Smooth muscle cell (in vitro differentiated cells): ENCODE measurements around the gene PDX1. TPM values are rescaled to one million over a fixed set of nuclear protein-coding genes. Genes with fewer than 3 reads are reported as not detected.

ENCODE experiments used
- DNase-seq: peaks from one replicate; lab custom pipeline; 2025; ENCODE audit not compliant: unreplicated experiment; lab: John Stamatoyannopoulos, UW
- H2AFZ ChIP-seq: fragments of 200-600 bp; sonication (generic); 2 replicates; pipeline ENCODE4 v1.6.0; 2016; ENCODE audit warnings: antibody characterized with exemption, low read depth, mild to moderate bottlenecking
- H3F3A ChIP-seq: fragments of 200-600 bp; sonication (generic); 2 replicates; pipeline ENCODE4 v1.6.0; 2017; ENCODE audit warnings: antibody characterized with exemption, low read depth
- H3K27ac ChIP-seq: fragments of 200-600 bp; sonication (generic); 2 replicates; pipeline ENCODE4 v1.5.1; 2016; ENCODE audit warnings: low read depth, mild to moderate bottlenecking
- H3K27me3 ChIP-seq: fragments of 200-600 bp; sonication (generic); 2 replicates; pipeline ENCODE4 v1.6.1; 2016; ENCODE audit warnings: low read depth, mild to moderate bottlenecking
- H3K36me3 ChIP-seq: fragments of 200-600 bp; sonication (generic); 2 replicates; pipeline ENCODE4 v1.5.1; 2016; ENCODE audit warnings: low read depth
- H3K4me1 ChIP-seq: fragments of 200-600 bp; sonication (generic); 2 replicates; pipeline ENCODE4 v1.5.1; 2016; ENCODE audit warnings: low read depth
- H3K4me2 ChIP-seq: fragments of 200-600 bp; sonication (generic); 2 replicates; pipeline ENCODE4 v1.6.0; 2016; ENCODE audit warnings: mild to moderate bottlenecking
- H3K4me3 ChIP-seq: fragments of 200-600 bp; sonication (generic); 2 replicates; pipeline ENCODE4 v1.5.1; 2016; ENCODE audit warnings: mild to moderate bottlenecking
- H3K79me2 ChIP-seq: fragments of 200-600 bp; sonication (generic); 2 replicates; pipeline ENCODE4 v1.6.0; 2016; ENCODE audit warnings: low read depth, mild to moderate bottlenecking
- H3K9ac ChIP-seq: fragments of 200-600 bp; sonication (generic); 2 replicates; pipeline ENCODE4 v1.6.0; 2016; ENCODE audit warnings: low read depth
- H3K9me3 ChIP-seq: fragments of 200-600 bp; sonication (generic); replicated peaks from 2 replicates; pipeline ENCODE4 v1.5.1; 2016; ENCODE audit warnings: low read depth
- H4K20me1 ChIP-seq: fragments of 200-600 bp; sonication (generic); 2 replicates; pipeline ENCODE4 v1.6.0; 2016; ENCODE audit warnings: low read depth
- CTCF ChIP-seq: fragments of 200-600 bp; sonication (generic); IDR thresholded peaks from 2 replicates; pipeline ENCODE4 v1.5.1; 2017; ENCODE audit warnings: borderline replicate concordance, mild to moderate bottlenecking, antibody characterized with exemption; ENCODE audit not compliant: insufficient read depth, poor library complexity, severe bottlenecking
- WGBS: methylation state at CpG from one replicate; pipeline ENCODE4 v1.1.7; 2016; ENCODE audit warnings: low lambda C conversion rate; 5-methylcytosine and 5-hydroxymethylcytosine counted together
- polyA plus RNA-seq: library from polyadenylated mRNA; unstranded; fragments of >200 nt; fragmentation: Nextera tagmentation; extraction: Ambion mirVana; gene quantifications from 2 replicates; pipeline ENCODE4 v1.2.1, GENCODE V29; 2016
- total RNA-seq: library from RNA; depleted of rRNA; stranded (reverse); fragments of >200 nt; gene quantifications from 2 replicates; pipeline ENCODE4 v1.2.3, GENCODE V29; 2014

The PDX1 gene
- total and polyA plus RNA-seq, 2 experiments from 2014 or later: not detected

- Histone ChIP-seq H2AFZ (no peak overlapping the region), H3F3A (no peaks in the 10 kb centered on the region), H4K20me1 (no peaks in the 10 kb centered on the region), H3K36me3 (no peaks in the 10 kb centered on the region), H3K27me3 (peaks cover 98% of the 10 kb centered on the region), H3K4me3 (peak overlapping the region; percentile 43), H3K4me2 (no peak overlapping the region), H3K9ac (no peak overlapping the region), H3K27ac (no peak overlapping the region), H3K79me2 (no peaks in the 10 kb centered on the region), H3K4me1 (peaks cover 33% of the 10 kb centered on the region), H3K9me3 (no peaks in the 10 kb centered on the region)
- 59% methylated on average over 7 of the region's 7 CpGs for WGBS
- DNase-seq: no peak
- TF ChIP-seq CTCF: no peak
Observed at GRCh38 chr13:27965343-27965739, 45.5 kb downstream of the PDX1 start.

- H3K27me3 ChIP-seq: peaks cover 98% of the 10 kb centered on the region
- peaks cover 34% of the 10 kb centered on the region for H3K4me1 ChIP-seq
- no peak for DNase-seq
- no peak for TF ChIP-seq CTCF
- H3K9me3 ChIP-seq: no peaks in the 10 kb centered on the region
- H3K9ac ChIP-seq: no peak overlapping the region
- no peak overlapping the region for H3K27ac ChIP-seq
- H3K4me2 ChIP-seq: peak overlapping the region; percentile 74
- H3F3A ChIP-seq: no peaks in the 10 kb centered on the region
- H3K36me3 ChIP-seq: no peaks in the 10 kb centered on the region
- H4K20me1 ChIP-seq: no peaks in the 10 kb centered on the region
- H3K4me3 ChIP-seq: peak overlapping the region; percentile 43
- 3% methylated on average over 45 of the region's 45 CpGs for WGBS
- H3K79me2 ChIP-seq: no peaks in the 10 kb centered on the region
- H2AFZ ChIP-seq: no peak overlapping the region
Observed at GRCh38 chr13:27965740-27966640, 46.2 kb downstream of the PDX1 start.

GRCh38 chr13:27966641-27967202 lies 46.9 kb downstream of the PDX1 start:
- H3F3A ChIP-seq: no peaks in the 10 kb centered on the region
- H3K9me3 ChIP-seq: no peaks in the 10 kb centered on the region
- WGBS: under 1% methylated on average over 25 of the region's 38 CpGs
- no peak overlapping the region for H3K27ac ChIP-seq
- H3K79me2 ChIP-seq: no peaks in the 10 kb centered on the region
- no peak overlapping the region for H3K9ac ChIP-seq
- DNase-seq: no peak
- H3K4me3 ChIP-seq: peak overlapping the region; percentile 43
- H3K4me2 ChIP-seq: peak overlapping the region; percentile 74
- no peaks in the 10 kb centered on the region for H3K36me3 ChIP-seq
- H3K4me1 ChIP-seq: peaks cover 38% of the 10 kb centered on the region
- no peaks in the 10 kb centered on the region for H4K20me1 ChIP-seq
- no peak for TF ChIP-seq CTCF
- H2AFZ ChIP-seq: no peak overlapping the region
- H3K27me3 ChIP-seq: peaks cover 98% of the 10 kb centered on the region
